Measurements from ENCODE around the gene ABCC1. TPM values are rescaled to one million over a fixed set of nuclear protein-coding genes. Genes with fewer than 3 reads are reported as not detected.

Gene ABCC1
- total RNA-seq, 1 experiment from 2014 or later = 16.1 TPM

DNA sequence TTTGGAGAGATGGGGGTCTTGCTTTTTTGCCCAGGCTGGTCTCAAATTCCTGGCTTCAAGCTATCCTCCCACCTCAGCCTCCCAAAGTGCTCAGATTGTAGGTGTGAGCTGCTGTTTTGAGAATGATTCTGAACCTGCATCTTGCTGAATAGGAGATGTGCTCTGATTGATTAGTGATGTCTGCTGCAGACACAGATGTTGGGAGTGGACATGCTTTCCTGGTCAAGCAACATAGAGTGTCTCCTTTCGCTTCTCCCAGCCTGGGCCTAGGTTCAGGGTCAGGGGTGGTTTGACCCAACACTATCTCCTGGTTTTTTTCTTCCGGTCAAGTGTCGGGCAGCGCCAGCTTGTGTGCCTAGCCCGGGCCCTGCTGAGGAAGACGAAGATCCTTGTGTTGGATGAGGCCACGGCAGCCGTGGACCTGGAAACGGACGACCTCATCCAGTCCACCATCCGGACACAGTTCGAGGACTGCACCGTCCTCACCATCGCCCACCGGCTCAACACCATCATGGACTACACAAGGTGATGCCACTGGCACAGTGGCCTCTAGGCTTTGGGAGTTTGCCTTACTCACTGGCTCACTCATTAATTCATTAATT lies 188.7 kb downstream of the ABCC1 start:
- H3K27ac ChIP-seq (ENCODE audit: low read length) = no peak overlapping the region
- no peak overlapping the region for H3K4me2 ChIP-seq (ENCODE audit: low read length)
- H3K79me2 ChIP-seq (ENCODE audit: low read length) = no peaks in the 10 kb centered on the region
- no peaks in the 10 kb centered on the region for H3F3A ChIP-seq (ENCODE audit: low read length, unreplicated experiment)
- no peaks in the 10 kb centered on the region for H3K9me2 ChIP-seq (replicated peaks; ENCODE audit: low read length)
- no TSS peak for BruUV-seq (replicated peaks)
- H3K9me3 ChIP-seq (ENCODE audit: low read length) = no peaks in the 10 kb centered on the region
- no peak overlapping the region for H2AFZ ChIP-seq (ENCODE audit: low read length)
- no peak overlapping the region for H3K4me3 ChIP-seq (ENCODE audit: low read length)
- H3K27me3 ChIP-seq (ENCODE audit: low read length) = no peaks in the 10 kb centered on the region
- no peak for ATAC-seq
- TF ChIP-seq EZH2 (IDR thresholded peaks at IDR 0.05; ENCODE audit: low read length, unreplicated experiment) (no peak), EZH2phosphoT487 (IDR thresholded peaks at IDR 0.05; ENCODE audit: borderline replicate concordance, low read length) (no peak)
- TF ChIP-seq, protein P1, sequence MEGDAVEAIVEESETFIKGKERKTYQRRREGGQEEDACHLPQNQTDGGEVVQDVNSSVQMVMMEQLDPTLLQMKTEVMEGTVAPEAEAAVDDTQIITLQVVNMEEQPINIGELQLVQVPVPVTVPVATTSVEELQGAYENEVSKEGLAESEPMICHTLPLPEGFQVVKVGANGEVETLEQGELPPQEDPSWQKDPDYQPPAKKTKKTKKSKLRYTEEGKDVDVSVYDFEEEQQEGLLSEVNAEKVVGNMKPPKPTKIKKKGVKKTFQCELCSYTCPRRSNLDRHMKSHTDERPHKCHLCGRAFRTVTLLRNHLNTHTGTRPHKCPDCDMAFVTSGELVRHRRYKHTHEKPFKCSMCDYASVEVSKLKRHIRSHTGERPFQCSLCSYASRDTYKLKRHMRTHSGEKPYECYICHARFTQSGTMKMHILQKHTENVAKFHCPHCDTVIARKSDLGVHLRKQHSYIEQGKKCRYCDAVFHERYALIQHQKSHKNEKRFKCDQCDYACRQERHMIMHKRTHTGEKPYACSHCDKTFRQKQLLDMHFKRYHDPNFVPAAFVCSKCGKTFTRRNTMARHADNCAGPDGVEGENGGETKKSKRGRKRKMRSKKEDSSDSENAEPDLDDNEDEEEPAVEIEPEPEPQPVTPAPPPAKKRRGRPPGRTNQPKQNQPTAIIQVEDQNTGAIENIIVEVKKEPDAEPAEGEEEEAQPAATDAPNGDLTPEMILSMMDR (conservative IDR thresholded peaks at IDR 0.05; ENCODE audit: low read depth, low read length) = no peak
- peaks cover 7% of the 10 kb centered on the region for H3K36me3 ChIP-seq (ENCODE audit: low read depth, low read length)
- no peaks in the 10 kb centered on the region for H3K4me1 ChIP-seq (ENCODE audit: insufficient read depth, low read length)
- H4K20me1 ChIP-seq (ENCODE audit: low read length) = no peaks in the 10 kb centered on the region
- DNase-seq = no peak
- intact Hi-C loops (cut with micrococcal nuclease) = no loop called here
- no peak overlapping the region for H3K9ac ChIP-seq (ENCODE audit: low read length)
- POLR2A ChIA-PET (ENCODE audit: unreplicated experiment) = no interaction called here
- CTCF ChIA-PET = no interaction called here

DNA sequence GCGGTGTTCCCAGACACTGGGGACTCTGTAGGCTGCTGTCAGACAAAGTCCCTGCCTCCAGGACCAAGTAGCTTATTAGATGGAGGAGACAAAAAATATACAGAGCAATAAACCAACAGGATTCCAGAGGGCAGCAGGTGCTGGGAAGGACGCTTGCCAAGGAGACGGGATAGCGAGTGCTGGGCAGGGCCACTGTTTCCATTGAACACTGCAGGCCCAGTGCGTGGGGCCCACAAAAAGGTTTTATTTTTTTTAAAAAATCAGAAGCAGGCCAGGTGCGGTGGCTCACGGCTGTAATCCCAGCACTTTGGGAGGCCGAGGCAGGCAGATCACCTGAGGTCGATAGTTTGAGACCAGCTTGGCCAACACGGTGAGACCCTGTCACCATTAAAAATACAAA lies 189.6 kb downstream of the ABCC1 start:
- no peaks in the 10 kb centered on the region for H3F3A ChIP-seq (ENCODE audit: low read length, unreplicated experiment)
- H4K20me1 ChIP-seq (ENCODE audit: low read length) = no peaks in the 10 kb centered on the region
- no peak overlapping the region for H2AFZ ChIP-seq (ENCODE audit: low read length)
- H3K9ac ChIP-seq (ENCODE audit: low read length) = no peak overlapping the region
- H3K36me3 ChIP-seq (ENCODE audit: low read depth, low read length) = peaks cover 7% of the 10 kb centered on the region
- DNase-seq (no peak), ATAC-seq (no peak)
- POLR2A ChIA-PET (ENCODE audit: unreplicated experiment) = no interaction called here
- no peaks in the 10 kb centered on the region for H3K9me3 ChIP-seq (ENCODE audit: low read length)
- no peak overlapping the region for H3K4me2 ChIP-seq (ENCODE audit: low read length)
- H3K79me2 ChIP-seq (ENCODE audit: low read length) = no peaks in the 10 kb centered on the region
- no peaks in the 10 kb centered on the region for H3K9me2 ChIP-seq (replicated peaks; ENCODE audit: low read length)
- no peaks in the 10 kb centered on the region for H3K27me3 ChIP-seq (ENCODE audit: low read length)
- H3K27ac ChIP-seq (ENCODE audit: low read length) = no peak overlapping the region
- no peaks in the 10 kb centered on the region for H3K4me1 ChIP-seq (ENCODE audit: insufficient read depth, low read length)
- CTCF ChIA-PET = no interaction called here
- intact Hi-C loops (cut with micrococcal nuclease) = no loop called here
- no peak for TF ChIP-seq EZH2phosphoT487 (IDR thresholded peaks at IDR 0.05; ENCODE audit: borderline replicate concordance, low read length)
- TF ChIP-seq EZH2 (IDR thresholded peaks at IDR 0.05; ENCODE audit: low read length, unreplicated experiment) = no peak
- TF ChIP-seq, protein P1 (conservative IDR thresholded peaks at IDR 0.05; ENCODE audit: low read depth, low read length) = no peak
- H3K4me3 ChIP-seq (ENCODE audit: low read length) = no peak overlapping the region
- BruUV-seq (replicated peaks) = no TSS peak

DNA sequence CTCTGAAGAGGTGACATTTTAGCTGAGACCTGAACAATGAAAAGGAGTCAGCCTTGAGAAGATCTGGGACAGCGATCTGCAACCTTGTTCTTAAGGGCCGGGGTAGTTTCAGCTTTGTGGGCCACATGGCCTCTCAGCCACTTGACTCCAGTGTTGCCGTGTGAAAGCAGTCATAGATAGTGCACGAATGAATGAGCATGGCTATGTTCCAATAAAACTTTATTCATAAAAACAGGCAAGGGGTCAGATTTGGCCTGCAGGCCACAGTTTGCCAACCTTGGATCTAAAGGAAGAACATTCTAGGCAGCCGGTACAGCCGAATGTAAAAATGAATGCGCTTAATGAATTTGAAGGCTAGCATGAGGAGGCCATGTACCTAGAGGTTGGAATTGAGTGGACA lies 190.4 kb downstream of the ABCC1 start:
- Histone ChIP-seq H3K4me1 (ENCODE audit: insufficient read depth, low read length) (no peaks in the 10 kb centered on the region), H3K36me3 (ENCODE audit: low read depth, low read length) (peaks cover 7% of the 10 kb centered on the region), H3K4me3 (ENCODE audit: low read length) (no peak overlapping the region), H3K9me3 (ENCODE audit: low read length) (no peaks in the 10 kb centered on the region), H3K27ac (ENCODE audit: low read length) (no peak overlapping the region), H4K20me1 (ENCODE audit: low read length) (no peaks in the 10 kb centered on the region), H2AFZ (ENCODE audit: low read length) (no peak overlapping the region), H3K4me2 (ENCODE audit: low read length) (no peak overlapping the region), H3K27me3 (ENCODE audit: low read length) (no peaks in the 10 kb centered on the region), H3F3A (ENCODE audit: low read length, unreplicated experiment) (no peaks in the 10 kb centered on the region), H3K9ac (ENCODE audit: low read length) (no peak overlapping the region), H3K79me2 (ENCODE audit: low read length) (no peaks in the 10 kb centered on the region), H3K9me2 (replicated peaks; ENCODE audit: low read length) (no peaks in the 10 kb centered on the region)
- no peak for ATAC-seq
- POLR2A ChIA-PET (ENCODE audit: unreplicated experiment) = no interaction called here
- intact Hi-C loops (cut with micrococcal nuclease) = no loop called here
- TF ChIP-seq, protein P1 (conservative IDR thresholded peaks at IDR 0.05; ENCODE audit: low read depth, low read length) = no peak
- TF ChIP-seq EZH2phosphoT487 (IDR thresholded peaks at IDR 0.05; ENCODE audit: borderline replicate concordance, low read length) (no peak), EZH2 (IDR thresholded peaks at IDR 0.05; ENCODE audit: low read length, unreplicated experiment) (no peak)
- no peak for DNase-seq
- BruUV-seq (replicated peaks) = no TSS peak
- CTCF ChIA-PET = no interaction called here

Data from PC-3 (cell line).